ENCODE measurements around the gene TPMT. TPM values are rescaled to one million over a fixed set of nuclear protein-coding genes. Genes with fewer than 3 reads are reported as not detected.

Gene TPMT
- total RNA-seq, 1 experiment from 2014 or later: 9.7 TPM

DNA sequence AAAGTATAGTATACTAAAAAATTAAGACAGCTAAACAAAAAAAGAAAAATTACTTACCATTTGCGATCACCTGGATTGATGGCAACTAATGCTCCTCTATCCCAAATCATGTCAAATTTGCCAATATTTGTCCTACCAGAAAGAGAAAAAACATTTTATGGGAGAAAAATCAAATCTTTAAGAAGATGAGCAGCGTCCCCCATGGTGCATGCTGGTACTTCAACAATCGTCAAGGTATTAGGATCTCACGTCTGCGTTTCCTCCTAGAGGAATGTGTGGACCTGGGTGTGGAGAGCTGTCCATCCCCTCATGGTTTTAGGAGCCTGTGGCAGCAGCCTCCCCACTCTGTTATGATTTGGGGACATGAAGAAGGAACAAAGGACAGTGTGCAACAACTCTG, 16.0 kb downstream of the TPMT start:
- CTCF ChIA-PET: no interaction called here
- no peak for TF ChIP-seq TCF7L2 (IDR thresholded peaks at IDR 0.05; ENCODE audit: low read depth, low read length)
- TF ChIP-seq, protein P1, sequence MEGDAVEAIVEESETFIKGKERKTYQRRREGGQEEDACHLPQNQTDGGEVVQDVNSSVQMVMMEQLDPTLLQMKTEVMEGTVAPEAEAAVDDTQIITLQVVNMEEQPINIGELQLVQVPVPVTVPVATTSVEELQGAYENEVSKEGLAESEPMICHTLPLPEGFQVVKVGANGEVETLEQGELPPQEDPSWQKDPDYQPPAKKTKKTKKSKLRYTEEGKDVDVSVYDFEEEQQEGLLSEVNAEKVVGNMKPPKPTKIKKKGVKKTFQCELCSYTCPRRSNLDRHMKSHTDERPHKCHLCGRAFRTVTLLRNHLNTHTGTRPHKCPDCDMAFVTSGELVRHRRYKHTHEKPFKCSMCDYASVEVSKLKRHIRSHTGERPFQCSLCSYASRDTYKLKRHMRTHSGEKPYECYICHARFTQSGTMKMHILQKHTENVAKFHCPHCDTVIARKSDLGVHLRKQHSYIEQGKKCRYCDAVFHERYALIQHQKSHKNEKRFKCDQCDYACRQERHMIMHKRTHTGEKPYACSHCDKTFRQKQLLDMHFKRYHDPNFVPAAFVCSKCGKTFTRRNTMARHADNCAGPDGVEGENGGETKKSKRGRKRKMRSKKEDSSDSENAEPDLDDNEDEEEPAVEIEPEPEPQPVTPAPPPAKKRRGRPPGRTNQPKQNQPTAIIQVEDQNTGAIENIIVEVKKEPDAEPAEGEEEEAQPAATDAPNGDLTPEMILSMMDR (IDR thresholded peaks at IDR 0.05): no peak
- no peak for TF ChIP-seq SIN3A (IDR thresholded peaks at IDR 0.05; ENCODE audit: borderline replicate concordance, insufficient read depth, low read depth, low read length)
- TF ChIP-seq POLR2AphosphoS5 (IDR thresholded peaks at IDR 0.05; ENCODE audit: low read depth, low read length): no peak
- no peak for TF ChIP-seq REST (IDR thresholded peaks at IDR 0.05; ENCODE audit: insufficient read depth in 1 of 2, low read depth in 2 of 2, low read length in 1 of 2)
- Histone ChIP-seq H3K4me1 (ENCODE audit: control insufficient read depth, insufficient read depth, low read length) (no peaks in the 10 kb centered on the region), H3K9me3 (ENCODE audit: control insufficient read depth, insufficient read depth, low read depth, low read length) (no peaks in the 10 kb centered on the region), H3K27ac (ENCODE audit: low read length) (no peak overlapping the region), H3K27me3 (ENCODE audit: control insufficient read depth, insufficient read depth, low read length) (no peaks in the 10 kb centered on the region), H3K36me3 (ENCODE audit: control insufficient read depth, insufficient read depth, low read length) (no peaks in the 10 kb centered on the region), H3K4me3 (ENCODE audit: low read depth in 2 of 2, low read length in 2 of 2) (no peak overlapping the region)
- intact Hi-C loops (cut with micrococcal nuclease; ENCODE audit: unreplicated experiment): no loop called here
- ATAC-seq (no peak), DNase-seq (ENCODE audit: low read depth, low spot score) (no peak)
- in situ Hi-C loops (cut with HindIII; ENCODE audit: low pct_unique_long_range_greater_than_20kb, low sequenced_read_pairs): no loop called here
- BruUV-seq (replicated peaks): no TSS peak
- POLR2A ChIA-PET: no interaction called here

- DNase-seq (ENCODE audit: low read depth, low spot score): no peak
- TF ChIP-seq REST (IDR thresholded peaks at IDR 0.05; ENCODE audit: insufficient read depth in 1 of 2, low read depth in 2 of 2, low read length in 1 of 2) (no peak), POLR2AphosphoS5 (IDR thresholded peaks at IDR 0.05; ENCODE audit: low read depth, low read length) (no peak), SIN3A (IDR thresholded peaks at IDR 0.05; ENCODE audit: borderline replicate concordance, insufficient read depth, low read depth, low read length) (no peak), TCF7L2 (IDR thresholded peaks at IDR 0.05; ENCODE audit: low read depth, low read length) (no peak)
- TF ChIP-seq, protein P1 (IDR thresholded peaks at IDR 0.05): no peak
- no peaks in the 10 kb centered on the region for H3K9me3 ChIP-seq (ENCODE audit: control insufficient read depth, insufficient read depth, low read depth, low read length)
- no peak for ATAC-seq
- H3K36me3 ChIP-seq (ENCODE audit: control insufficient read depth, insufficient read depth, low read length): no peaks in the 10 kb centered on the region
- no peaks in the 10 kb centered on the region for H3K4me1 ChIP-seq (ENCODE audit: control insufficient read depth, insufficient read depth, low read length)
- no TSS peak for BruUV-seq (replicated peaks)
- intact Hi-C loops (cut with micrococcal nuclease; ENCODE audit: unreplicated experiment) (no loop called here), in situ Hi-C loops (cut with HindIII; ENCODE audit: low pct_unique_long_range_greater_than_20kb, low sequenced_read_pairs) (no loop called here)
- no peak overlapping the region for H3K27ac ChIP-seq (ENCODE audit: low read length)
- H3K4me3 ChIP-seq (ENCODE audit: low read depth in 2 of 2, low read length in 2 of 2): no peak overlapping the region
- CTCF ChIA-PET: no interaction called here
- H3K27me3 ChIP-seq (ENCODE audit: control insufficient read depth, insufficient read depth, low read length): no peaks in the 10 kb centered on the region
- POLR2A ChIA-PET: no interaction called here
Observed at GRCh38 chr6:18136260-18136659, 18.6 kb downstream of the TPMT start.

Data from Panc1 (cell line).